GM12873 (cell line): ENCODE measurements around the gene UBE2S.
A peak's percentile ranks its signal among the peaks of the same experiment; 100 is the strongest.
"Not testable (repeated sequence)": the region's sequence is repeated elsewhere in the genome, so short reads cannot be mapped to it uniquely, and the experiment has no call there.

Experiments
- CTCF ChIP-seq: IDR thresholded peaks from 2 replicates; pipeline ENCODE4 v1.5.1; 2012; ENCODE audit warnings: low read depth, mild to moderate bottlenecking, moderate library complexity, low read length, control low read depth; ENCODE audit not compliant: insufficient read depth; ENCODE audit errors: missing control alignments

Gene UBE2S

GRCh38 chr19:55407550-55407799, at the start of gene UBE2S:
Gene UBE2S (minus strand): TSS chr19:55407788. CDS start chr19:55407589, 199 bp downstream.
- not testable (repeated sequence) for TF ChIP-seq CTCF

GRCh38 chr19:55456347-55456746, 48.8 kb upstream of the UBE2S start:
- TF ChIP-seq CTCF, result no peak

GRCh38 chr19:55455576-55456235, 48.1 kb upstream of the UBE2S start:
- TF ChIP-seq CTCF, result no peak

GRCh38 chr19:55454787-55455243, 47.2 kb upstream of the UBE2S start:
- TF ChIP-seq CTCF, result peak; percentile 77

- no peak for TF ChIP-seq CTCF
These were observed 46.1 kb upstream of the UBE2S start for GRCh38 chr19:55453511-55454260.

- TF ChIP-seq CTCF, result no peak
These were observed 45.3 kb upstream of the UBE2S start for GRCh38 chr19:55452749-55453346.

GRCh38 chr19:55451965-55452748, 44.6 kb upstream of the UBE2S start:
- TF ChIP-seq CTCF, result no peak
